Measurements from ENCODE around the gene BCAS4.

BCAS4 gene

GRCh38 chr20:50855498-50856474 lies 60.9 kb downstream of the BCAS4 start:
- Histone ChIP-seq H4K20me1 (ENCODE audit: insufficient read depth, low read length) (no peaks in the 10 kb centered on the region), H3K27ac (ENCODE audit: low read length) (no peak overlapping the region), H3K9ac (ENCODE audit: low read length) (no peak overlapping the region), H2AFZ (ENCODE audit: low read depth, low read length) (no peak overlapping the region), H3K9me3 (ENCODE audit: insufficient read depth, low read length) (no peaks in the 10 kb centered on the region), H3K4me3 (ENCODE audit: low read length) (no peak overlapping the region), H3K27me3 (ENCODE audit: low read depth, low read length) (no peaks in the 10 kb centered on the region), H3K4me2 (ENCODE audit: low read length) (no peak overlapping the region), H3K36me3 (replicated peaks; ENCODE audit: low read depth, low read length) (no peaks in the 10 kb centered on the region), H3K4me1 (ENCODE audit: low read length) (peaks cover 5% of the 10 kb centered on the region; the same call in 1 of the 2 replicates), H3K79me2 (ENCODE audit: low read length) (no peaks in the 10 kb centered on the region)
- no peak for TF ChIP-seq CTCF (IDR thresholded peaks at IDR 0.05; ENCODE audit: low read depth, low read length)
- TF ChIP-seq EZH2phosphoT487 (IDR thresholded peaks at IDR 0.05; ENCODE audit: low read depth), result no peak

GRCh38 chr20:50856475-50857041 lies 61.7 kb downstream of the BCAS4 start:
- Histone ChIP-seq H4K20me1 (ENCODE audit: insufficient read depth, low read length) (no peaks in the 10 kb centered on the region), H3K9ac (ENCODE audit: low read length) (no peak overlapping the region), H3K79me2 (ENCODE audit: low read length) (no peaks in the 10 kb centered on the region), H3K9me3 (ENCODE audit: insufficient read depth, low read length) (no peaks in the 10 kb centered on the region), H3K36me3 (replicated peaks; ENCODE audit: low read depth, low read length) (no peaks in the 10 kb centered on the region), H3K27ac (ENCODE audit: low read length) (no peak overlapping the region), H3K4me1 (ENCODE audit: low read length) (no peaks in the 10 kb centered on the region), H3K4me2 (ENCODE audit: low read length) (no peak overlapping the region), H3K4me3 (ENCODE audit: low read length) (no peak overlapping the region), H2AFZ (ENCODE audit: low read depth, low read length) (no peak overlapping the region), H3K27me3 (ENCODE audit: low read depth, low read length) (no peaks in the 10 kb centered on the region)
- TF ChIP-seq EZH2phosphoT487 (IDR thresholded peaks at IDR 0.05; ENCODE audit: low read depth) (no peak), CTCF (IDR thresholded peaks at IDR 0.05; ENCODE audit: low read depth, low read length) (no peak)

- Histone ChIP-seq H3K27me3 (ENCODE audit: low read depth, low read length) (no peaks in the 10 kb centered on the region), H3K4me1 (ENCODE audit: low read length) (no peaks in the 10 kb centered on the region), H3K9me3 (ENCODE audit: insufficient read depth, low read length) (no peaks in the 10 kb centered on the region), H3K4me3 (ENCODE audit: low read length) (no peak overlapping the region), H3K36me3 (replicated peaks; ENCODE audit: low read depth, low read length) (no peaks in the 10 kb centered on the region), H3K4me2 (ENCODE audit: low read length) (no peak overlapping the region), H3K27ac (ENCODE audit: low read length) (no peak overlapping the region), H3K9ac (ENCODE audit: low read length) (no peak overlapping the region), H4K20me1 (ENCODE audit: insufficient read depth, low read length) (no peaks in the 10 kb centered on the region), H3K79me2 (ENCODE audit: low read length) (no peaks in the 10 kb centered on the region), H2AFZ (ENCODE audit: low read depth, low read length) (no peak overlapping the region)
- TF ChIP-seq CTCF (IDR thresholded peaks at IDR 0.05; ENCODE audit: low read depth, low read length) (no peak), EZH2phosphoT487 (IDR thresholded peaks at IDR 0.05; ENCODE audit: low read depth) (no peak)
These were observed 62.5 kb downstream of the BCAS4 start for GRCh38 chr20:50857348-50857747.

GRCh38 chr20:50858525-50858924 lies 63.7 kb downstream of the BCAS4 start:
- Histone ChIP-seq H3K79me2 (ENCODE audit: low read length) (no peaks in the 10 kb centered on the region), H3K27ac (ENCODE audit: low read length) (no peak overlapping the region), H3K36me3 (replicated peaks; ENCODE audit: low read depth, low read length) (no peaks in the 10 kb centered on the region), H3K4me1 (ENCODE audit: low read length) (no peaks in the 10 kb centered on the region), H3K9me3 (ENCODE audit: insufficient read depth, low read length) (no peaks in the 10 kb centered on the region), H3K27me3 (ENCODE audit: low read depth, low read length) (no peaks in the 10 kb centered on the region), H3K4me2 (ENCODE audit: low read length) (no peak overlapping the region), H3K9ac (ENCODE audit: low read length) (no peak overlapping the region), H4K20me1 (ENCODE audit: insufficient read depth, low read length) (no peaks in the 10 kb centered on the region), H3K4me3 (ENCODE audit: low read length) (no peak overlapping the region), H2AFZ (ENCODE audit: low read depth, low read length) (no peak overlapping the region)
- TF ChIP-seq CTCF (IDR thresholded peaks at IDR 0.05; ENCODE audit: low read depth, low read length) (no peak), EZH2phosphoT487 (IDR thresholded peaks at IDR 0.05; ENCODE audit: low read depth) (no peak)

All from OCI-LY3 (cell line).